ENCODE results near the gene FHL2.

The FHL2 gene

GRCh38 chr2:105362862-105363591 lies 35.8 kb downstream of the FHL2 start:
- no peak for TF ChIP-seq CTCF (IDR thresholded peaks at IDR 0.05; ENCODE audit: borderline replicate concordance, control extremely low read depth, extremely low read depth, insufficient read depth, missing control alignments)
- in situ Hi-C loops (cut with MboI; ENCODE audit: low sequenced_read_pairs, unreplicated experiment), result no loop called here
- DNase-seq (ENCODE audit: low spot score), result no peak

- in situ Hi-C loops (cut with MboI; ENCODE audit: low sequenced_read_pairs, unreplicated experiment), result no loop called here
- no peak for DNase-seq (ENCODE audit: low spot score)
- no peak for TF ChIP-seq CTCF (IDR thresholded peaks at IDR 0.05; ENCODE audit: borderline replicate concordance, control extremely low read depth, extremely low read depth, insufficient read depth, missing control alignments)
Observed at GRCh38 chr2:105361102-105361889, 37.6 kb downstream of the FHL2 start.

GRCh38 chr2:105358593-105358992 lies 40.3 kb downstream of the FHL2 start:
- no peak for TF ChIP-seq CTCF (IDR thresholded peaks at IDR 0.05; ENCODE audit: borderline replicate concordance, control extremely low read depth, extremely low read depth, insufficient read depth, missing control alignments)
- no peak for DNase-seq (ENCODE audit: low spot score)
- in situ Hi-C loops (cut with MboI; ENCODE audit: low sequenced_read_pairs, unreplicated experiment), result no loop called here

GRCh38 chr2:105357122-105357521 lies 41.7 kb downstream of the FHL2 start:
- in situ Hi-C loops (cut with MboI; ENCODE audit: low sequenced_read_pairs, unreplicated experiment), result no loop called here
- DNase-seq (ENCODE audit: low spot score), result no peak
- TF ChIP-seq CTCF (IDR thresholded peaks at IDR 0.05; ENCODE audit: borderline replicate concordance, control extremely low read depth, extremely low read depth, insufficient read depth, missing control alignments), result no peak

- in situ Hi-C loops (cut with MboI; ENCODE audit: low sequenced_read_pairs, unreplicated experiment), result no loop called here
- no peak for TF ChIP-seq CTCF (IDR thresholded peaks at IDR 0.05; ENCODE audit: borderline replicate concordance, control extremely low read depth, extremely low read depth, insufficient read depth, missing control alignments)
- DNase-seq (ENCODE audit: low spot score), result no peak
Observed at GRCh38 chr2:105344704-105345345, 54.0 kb downstream of the FHL2 start.

GRCh38 chr2:105339414-105339813 lies 59.4 kb downstream of the FHL2 start:
- in situ Hi-C loops (cut with MboI; ENCODE audit: low sequenced_read_pairs, unreplicated experiment), result no loop called here
- no peak for TF ChIP-seq CTCF (IDR thresholded peaks at IDR 0.05; ENCODE audit: borderline replicate concordance, control extremely low read depth, extremely low read depth, insufficient read depth, missing control alignments)
- no peak for DNase-seq (ENCODE audit: low spot score)
